Neural cell (in vitro differentiated cells): ENCODE measurements around the gene SLFN14. TPM values are rescaled to one million over a fixed set of nuclear protein-coding genes. Genes with fewer than 3 reads are reported as not detected.
A peak's percentile ranks its signal among the peaks of the same experiment; 100 is the strongest.

Source experiments
- H2AFZ ChIP-seq: fragments of 200-600, 300-800 bp; sonication (generic), shearing (Covaris generic); 2 replicates; pipeline ENCODE4 v1.6.0; 2014; ENCODE audit warnings: low read depth, mild to moderate bottlenecking, antibody characterized with exemption, low read length, moderate library complexity
- H3F3A ChIP-seq: fragments of 200-600 bp; shearing (Covaris generic); 2 replicates; pipeline ENCODE4 v1.6.1; 2016; ENCODE audit warnings: mild to moderate bottlenecking, moderate library complexity, mixed read lengths, antibody characterized with exemption, low read length; ENCODE audit not compliant: insufficient read depth, poor library complexity, severe bottlenecking
- H3K27ac ChIP-seq: fragments of 200-600, 300-800 bp; sonication (generic), shearing (Covaris generic); 2 replicates; pipeline ENCODE4 v1.5.1; 2014; ENCODE audit warnings: mild to moderate bottlenecking, low read length, moderate library complexity
- H3K27me3 ChIP-seq: fragments of 300-800, 200-600 bp; sonication (generic), shearing (Covaris generic); 2 replicates; pipeline ENCODE4 v1.6.0; 2014; ENCODE audit warnings: mild to moderate bottlenecking, low read depth, low read length, moderate library complexity; ENCODE audit not compliant: insufficient read depth
- H3K36me3 ChIP-seq: fragments of 300-800, 200-600 bp; sonication (generic), shearing (Covaris generic); 2 replicates; pipeline ENCODE4 v1.5.1; 2014; ENCODE audit warnings: mild to moderate bottlenecking, antibody characterized with exemption, low read length, moderate library complexity; ENCODE audit not compliant: insufficient read depth
- H3K4me2 ChIP-seq: fragments of 300-800, 200-600 bp; sonication (generic), shearing (Covaris generic); 2 replicates; pipeline ENCODE4 v1.6.0; 2014; ENCODE audit warnings: mild to moderate bottlenecking, low read length
- H3K4me3 ChIP-seq: fragments of 300-800, 200-600 bp; sonication (generic), shearing (Covaris generic); 2 replicates; pipeline ENCODE4 v1.5.1; 2014; ENCODE audit warnings: mild to moderate bottlenecking, low read length, moderate library complexity
- H3K79me2 ChIP-seq: fragments of 200-600 bp; shearing (Covaris generic); replicated peaks from 2 replicates; pipeline ENCODE4 v1.6.0; 2014; ENCODE audit warnings: mild to moderate bottlenecking, low read length, moderate library complexity; ENCODE audit not compliant: insufficient read depth
- H3K9ac ChIP-seq: fragments of 300-800, 200-600 bp; sonication (generic), shearing (Covaris generic); 2 replicates; pipeline ENCODE4 v1.6.1; 2016; ENCODE audit warnings: mild to moderate bottlenecking, low read length, mixed read lengths
- H3K9me2 ChIP-seq: fragments of 200-600 bp; shearing (Covaris generic); 2 replicates; pipeline ENCODE4 v1.6.1; 2016; ENCODE audit warnings: mild to moderate bottlenecking, low read length, mixed read lengths; ENCODE audit not compliant: insufficient read depth
- H3K9me3 ChIP-seq: fragments of 200-600, 300-800 bp; sonication (generic), shearing (Covaris generic); 2 replicates; pipeline ENCODE4 v1.6.1; 2016; ENCODE audit warnings: mild to moderate bottlenecking, mixed run types, low read length, moderate library complexity, mixed read lengths
- H4K20me1 ChIP-seq: fragments of 200-600 bp; shearing (Covaris generic); 2 replicates; pipeline ENCODE4 v1.6.1; 2016; ENCODE audit warnings: mild to moderate bottlenecking, mixed run types; ENCODE audit not compliant: insufficient read depth
- EP300 ChIP-seq: fragments of 450-650 bp; conservative IDR thresholded peaks from 2 replicates; pipeline ENCODE4 v1.6.1; 2014; ENCODE audit warnings: antibody characterized with exemption, mild to moderate bottlenecking, moderate library complexity; ENCODE audit not compliant: poor library complexity, severe bottlenecking
- EZH2 ChIP-seq: fragments of 200-600, 300-800 bp; shearing (Covaris generic), sonication (generic); IDR thresholded peaks from 2 replicates; pipeline ENCODE4 v1.6.1; 2014; ENCODE audit warnings: antibody characterized with exemption, low read length, borderline replicate concordance, mild to moderate bottlenecking; ENCODE audit not compliant: insufficient read depth, poor library complexity, severe bottlenecking
- MXI1 ChIP-seq: fragments of 450-650 bp; conservative IDR thresholded peaks from 2 replicates; pipeline ENCODE4 v1.6.1; 2014; ENCODE audit warnings: antibody characterized with exemption, mild to moderate bottlenecking; ENCODE audit not compliant: poor library complexity, severe bottlenecking
- POLR2AphosphoS5 ChIP-seq: IDR thresholded peaks from 2 replicates; pipeline ENCODE4 v1.6.1; 2012
- RAD21 ChIP-seq: fragments of 450-650 bp; conservative IDR thresholded peaks from 2 replicates; pipeline ENCODE4 v1.6.1; 2014; ENCODE audit warnings: antibody characterized with exemption, mild to moderate bottlenecking, moderate library complexity
- REST ChIP-seq: IDR thresholded peaks from 2 replicates; pipeline ENCODE4 v1.6.1; 2012; ENCODE audit warnings: borderline replicate concordance
- SMC3 ChIP-seq: fragments of 450-650 bp; conservative IDR thresholded peaks from 2 replicates; pipeline ENCODE4 v1.6.1; 2014; ENCODE audit warnings: antibody characterized with exemption, mild to moderate bottlenecking, moderate library complexity; ENCODE audit not compliant: poor library complexity
- TAF1 ChIP-seq: IDR thresholded peaks from 2 replicates; pipeline ENCODE4 v1.6.1; 2012; ENCODE audit warnings: low read depth
- polyA plus RNA-seq: library from polyadenylated mRNA; depleted of rRNA; stranded (reverse); fragments of >200 nt; gene quantifications from 2 replicates; pipeline ENCODE4 v1.2.3, GENCODE V29; 2014
- TF ChIP-seq, protein P1 (sequence below): fragments of 450-650 bp; IDR thresholded peaks from 2 replicates; pipeline ENCODE4 v1.5.1; 2014; ENCODE audit warnings: antibody characterized with exemption, mild to moderate bottlenecking, moderate library complexity; ENCODE audit not compliant: poor library complexity, severe bottlenecking

The SLFN14 gene
- polyA plus RNA-seq, 1 donor from 2014 or later = not detected

DNA sequence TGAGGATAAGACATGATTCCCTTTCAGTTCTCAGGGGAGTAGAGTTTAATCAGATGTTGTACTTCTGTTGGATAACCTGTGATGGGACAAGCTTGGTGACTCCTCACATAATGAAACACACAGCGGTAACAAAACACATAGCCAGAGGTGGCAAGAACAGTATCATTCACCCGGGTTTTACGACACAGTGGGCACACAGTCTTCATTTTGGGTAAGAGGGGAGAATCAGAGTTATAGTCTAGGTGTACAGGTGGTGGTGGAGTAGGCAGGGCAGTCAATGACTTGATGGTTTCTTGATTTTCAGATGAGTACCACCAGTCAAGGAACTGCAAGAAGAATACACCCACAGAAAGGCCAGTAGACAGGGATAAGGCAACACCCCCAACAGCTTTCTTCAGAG lies 15.1 kb upstream of the SLFN14 start:
- Histone ChIP-seq H3K4me2 (no peak overlapping the region), H3F3A (no peaks in the 10 kb centered on the region), H4K20me1 (no peaks in the 10 kb centered on the region), H3K9me3 (no peaks in the 10 kb centered on the region), H3K27me3 (no peaks in the 10 kb centered on the region), H3K9ac (no peak overlapping the region), H2AFZ (no peak overlapping the region), H3K9me2 (no peaks in the 10 kb centered on the region), H3K36me3 (no peaks in the 10 kb centered on the region), H3K79me2 (no peaks in the 10 kb centered on the region), H3K27ac (no peak overlapping the region), H3K4me3 (no peak overlapping the region)
- TF ChIP-seq POLR2AphosphoS5 = no peak
- no peak for TF ChIP-seq REST
- no peak for TF ChIP-seq SMC3
- no peak for TF ChIP-seq EP300
- no peak for TF ChIP-seq RAD21
- TF ChIP-seq TAF1 = no peak
- no peak for TF ChIP-seq EZH2
- no peak for TF ChIP-seq MXI1
- TF ChIP-seq, protein P1, sequence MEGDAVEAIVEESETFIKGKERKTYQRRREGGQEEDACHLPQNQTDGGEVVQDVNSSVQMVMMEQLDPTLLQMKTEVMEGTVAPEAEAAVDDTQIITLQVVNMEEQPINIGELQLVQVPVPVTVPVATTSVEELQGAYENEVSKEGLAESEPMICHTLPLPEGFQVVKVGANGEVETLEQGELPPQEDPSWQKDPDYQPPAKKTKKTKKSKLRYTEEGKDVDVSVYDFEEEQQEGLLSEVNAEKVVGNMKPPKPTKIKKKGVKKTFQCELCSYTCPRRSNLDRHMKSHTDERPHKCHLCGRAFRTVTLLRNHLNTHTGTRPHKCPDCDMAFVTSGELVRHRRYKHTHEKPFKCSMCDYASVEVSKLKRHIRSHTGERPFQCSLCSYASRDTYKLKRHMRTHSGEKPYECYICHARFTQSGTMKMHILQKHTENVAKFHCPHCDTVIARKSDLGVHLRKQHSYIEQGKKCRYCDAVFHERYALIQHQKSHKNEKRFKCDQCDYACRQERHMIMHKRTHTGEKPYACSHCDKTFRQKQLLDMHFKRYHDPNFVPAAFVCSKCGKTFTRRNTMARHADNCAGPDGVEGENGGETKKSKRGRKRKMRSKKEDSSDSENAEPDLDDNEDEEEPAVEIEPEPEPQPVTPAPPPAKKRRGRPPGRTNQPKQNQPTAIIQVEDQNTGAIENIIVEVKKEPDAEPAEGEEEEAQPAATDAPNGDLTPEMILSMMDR = no peak

DNA sequence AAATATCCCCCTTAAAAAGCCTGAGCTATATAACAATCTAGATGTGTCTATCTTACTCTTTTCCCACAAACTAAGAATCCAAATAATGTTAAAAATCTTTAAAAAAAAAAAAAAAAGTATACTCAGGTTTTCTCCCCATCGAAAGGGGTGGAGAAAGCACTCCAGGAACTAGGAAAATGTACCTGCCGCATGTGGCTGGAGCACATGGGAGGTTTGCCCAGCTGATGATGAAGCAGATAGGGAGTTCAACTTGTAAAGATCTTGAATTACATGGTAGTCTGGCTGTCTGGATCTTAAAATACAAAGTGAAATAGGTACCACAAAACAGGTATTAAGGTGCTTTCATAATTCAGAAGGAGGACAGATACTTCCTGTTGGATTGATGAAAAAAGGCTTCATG lies 8.8 kb upstream of the SLFN14 start:
- Histone ChIP-seq H3K9me2 (no peaks in the 10 kb centered on the region), H3K9me3 (no peaks in the 10 kb centered on the region), H3K4me2 (peak overlapping the region; percentile 39), H3F3A (no peaks in the 10 kb centered on the region), H3K27me3 (no peaks in the 10 kb centered on the region), H4K20me1 (no peaks in the 10 kb centered on the region), H3K79me2 (peaks cover 17% of the 10 kb centered on the region), H3K4me3 (peak overlapping the region; percentile 79), H3K27ac (no peak overlapping the region), H2AFZ (no peak overlapping the region), H3K36me3 (no peaks in the 10 kb centered on the region), H3K9ac (no peak overlapping the region)
- TF ChIP-seq RAD21 (no peak), EZH2 (no peak), POLR2AphosphoS5 (no peak), MXI1 (no peak), REST (no peak), EP300 (no peak), TAF1 (no peak), SMC3 (no peak)
- TF ChIP-seq, protein P1 = no peak
